ENCODE results near the gene CDC42BPB.

DNA sequence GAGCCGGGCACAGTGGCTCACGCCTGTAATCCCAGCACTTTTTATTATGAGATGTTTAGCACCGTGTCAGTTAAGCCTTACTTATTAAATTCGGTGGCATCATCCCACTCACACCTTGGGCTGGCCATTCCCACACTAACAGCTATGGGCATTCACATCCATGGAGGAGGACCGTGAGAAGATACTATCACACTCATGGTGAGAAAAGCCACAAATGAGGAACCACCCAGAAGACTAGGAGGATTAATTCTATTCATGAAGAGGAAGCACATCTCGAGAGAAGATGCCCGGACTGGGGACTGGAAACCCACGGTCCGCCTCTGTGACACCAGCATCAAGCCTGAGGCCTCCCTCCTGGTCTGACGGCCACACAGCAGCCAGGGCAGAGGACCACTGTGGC is 4.9 kb downstream of the CDC42BPB start:
- TF ChIP-seq, protein P1, sequence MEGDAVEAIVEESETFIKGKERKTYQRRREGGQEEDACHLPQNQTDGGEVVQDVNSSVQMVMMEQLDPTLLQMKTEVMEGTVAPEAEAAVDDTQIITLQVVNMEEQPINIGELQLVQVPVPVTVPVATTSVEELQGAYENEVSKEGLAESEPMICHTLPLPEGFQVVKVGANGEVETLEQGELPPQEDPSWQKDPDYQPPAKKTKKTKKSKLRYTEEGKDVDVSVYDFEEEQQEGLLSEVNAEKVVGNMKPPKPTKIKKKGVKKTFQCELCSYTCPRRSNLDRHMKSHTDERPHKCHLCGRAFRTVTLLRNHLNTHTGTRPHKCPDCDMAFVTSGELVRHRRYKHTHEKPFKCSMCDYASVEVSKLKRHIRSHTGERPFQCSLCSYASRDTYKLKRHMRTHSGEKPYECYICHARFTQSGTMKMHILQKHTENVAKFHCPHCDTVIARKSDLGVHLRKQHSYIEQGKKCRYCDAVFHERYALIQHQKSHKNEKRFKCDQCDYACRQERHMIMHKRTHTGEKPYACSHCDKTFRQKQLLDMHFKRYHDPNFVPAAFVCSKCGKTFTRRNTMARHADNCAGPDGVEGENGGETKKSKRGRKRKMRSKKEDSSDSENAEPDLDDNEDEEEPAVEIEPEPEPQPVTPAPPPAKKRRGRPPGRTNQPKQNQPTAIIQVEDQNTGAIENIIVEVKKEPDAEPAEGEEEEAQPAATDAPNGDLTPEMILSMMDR (IDR thresholded peaks at IDR 0.05): no peak
- no peak for TF ChIP-seq POLR2A (IDR thresholded peaks at IDR 0.05)
